H9 (cell line): ENCODE measurements around the gene RBM42. TPM values are rescaled to one million over a fixed set of nuclear protein-coding genes. Genes with fewer than 3 reads are reported as not detected.

Experiments
- DNase-seq: peaks from one replicate; pipeline ENCODE4 v3.0.0-alpha.2; 2017
- H2AFZ ChIP-seq: one replicate; pipeline ENCODE4 v1.6.1; 2013; ENCODE audit warnings: mild to moderate bottlenecking, low read length, control low read depth, moderate library complexity
- H2AK5ac ChIP-seq: 2 replicates; pipeline ENCODE4 v1.6.1; 2013; ENCODE audit warnings: low read length, control low read depth, mixed read lengths; ENCODE audit not compliant: insufficient read length
- H2BK120ac ChIP-seq: one replicate; pipeline ENCODE4 v1.6.1; 2013; ENCODE audit warnings: low read depth, mild to moderate bottlenecking, low read length, control low read depth, inconsistent platforms; ENCODE audit not compliant: poor library complexity, severe bottlenecking
- H2BK12ac ChIP-seq: 2 replicates; pipeline ENCODE4 v1.6.1; 2013; ENCODE audit warnings: low read length, control low read depth, mixed read lengths, low read depth; ENCODE audit not compliant: insufficient read length
- H2BK15ac ChIP-seq: 2 replicates; pipeline ENCODE4 v1.6.1; 2013; ENCODE audit warnings: low read depth, low read length, control low read depth
- H2BK20ac ChIP-seq: one replicate; pipeline ENCODE4 v1.6.1; 2013; ENCODE audit warnings: low read depth, mild to moderate bottlenecking, low read length, control low read depth, inconsistent platforms; ENCODE audit not compliant: poor library complexity, severe bottlenecking
- H2BK5ac ChIP-seq: 2 replicates; pipeline ENCODE4 v1.6.1; 2013; ENCODE audit warnings: low read length, control low read depth, mixed read lengths; ENCODE audit not compliant: insufficient read length
- H3K14ac ChIP-seq: 2 replicates; pipeline ENCODE4 v1.6.1; 2013; ENCODE audit warnings: low read length, control low read depth; ENCODE audit not compliant: insufficient read depth
- H3K18ac ChIP-seq: 2 replicates; pipeline ENCODE4 v1.6.1; 2013; ENCODE audit warnings: low read depth, mild to moderate bottlenecking, mixed read lengths, low read length, control low read depth; ENCODE audit not compliant: insufficient read length
- H3K23ac ChIP-seq: 2 replicates; pipeline ENCODE4 v1.6.1; 2013; ENCODE audit warnings: low read length, control low read depth, mixed read lengths, low read depth; ENCODE audit not compliant: insufficient read length
- H3K23me2 ChIP-seq: 2 replicates; pipeline ENCODE4 v1.6.1; 2013; ENCODE audit warnings: low read depth, mild to moderate bottlenecking, mixed read lengths, low read length, control low read depth; ENCODE audit not compliant: insufficient read length, poor library complexity, severe bottlenecking
- H3K27ac ChIP-seq: 2 replicates; pipeline ENCODE4 v1.5.1; 2013; ENCODE audit warnings: low read length, control low read depth, mixed read lengths, low read depth; ENCODE audit not compliant: insufficient read length
- H3K27me3 ChIP-seq: 2 replicates; pipeline ENCODE4 v1.6.1; 2013; ENCODE audit warnings: low read length, control low read depth, inconsistent platforms; ENCODE audit not compliant: insufficient read depth
- H3K4ac ChIP-seq: 2 replicates; pipeline ENCODE4 v1.6.1; 2013; ENCODE audit warnings: low read depth, mild to moderate bottlenecking, control low read depth, inconsistent platforms, low read length, moderate library complexity
- H3K4me1 ChIP-seq: 2 replicates; pipeline ENCODE4 v1.6.1; 2013; ENCODE audit warnings: low read length, control low read depth, inconsistent platforms; ENCODE audit not compliant: insufficient read depth
- H3K4me2 ChIP-seq: 2 replicates; pipeline ENCODE4 v1.6.1; 2013; ENCODE audit warnings: low read length, control low read depth, mixed read lengths; ENCODE audit not compliant: insufficient read length, insufficient read depth
- H3K56ac ChIP-seq: 2 replicates; pipeline ENCODE4 v1.6.1; 2013; ENCODE audit warnings: low read depth, mild to moderate bottlenecking, mixed read lengths, low read length, control low read depth; ENCODE audit not compliant: insufficient read length
- H3K79me1 ChIP-seq: 2 replicates; pipeline ENCODE4 v1.6.1; 2013; ENCODE audit warnings: low read depth, mild to moderate bottlenecking, moderate library complexity, low read length, control low read depth, inconsistent platforms; ENCODE audit not compliant: insufficient read depth, poor library complexity, severe bottlenecking
- H3K79me2 ChIP-seq: 2 replicates; pipeline ENCODE4 v1.6.1; 2013; ENCODE audit warnings: low read length, control low read depth, inconsistent platforms; ENCODE audit not compliant: insufficient read depth
- H3K9ac ChIP-seq: 2 replicates; pipeline ENCODE4 v1.6.1; 2013; ENCODE audit warnings: low read length, control low read depth, mixed read lengths; ENCODE audit not compliant: insufficient read length; ENCODE audit errors: extremely low read depth
- H3K9me3 ChIP-seq: one replicate; pipeline ENCODE4 v1.6.1; 2013; ENCODE audit warnings: low read depth, low read length, inconsistent platforms; ENCODE audit not compliant: control insufficient read depth
- H3T11ph ChIP-seq: one replicate; pipeline ENCODE4 v1.6.1; 2013; ENCODE audit warnings: mild to moderate bottlenecking, low read length, control low read depth, inconsistent platforms
- H4K20me1 ChIP-seq: one replicate; pipeline ENCODE4 v1.6.1; 2013; ENCODE audit not compliant: control insufficient read depth, insufficient read length, insufficient read depth
- H4K5ac ChIP-seq: 2 replicates; pipeline ENCODE4 v1.6.1; 2013; ENCODE audit warnings: low read depth, mild to moderate bottlenecking, mixed read lengths, low read length, control low read depth; ENCODE audit not compliant: insufficient read length
- H4K8ac ChIP-seq: replicated peaks from 2 replicates; pipeline ENCODE4 v1.6.1; 2013; ENCODE audit warnings: low read length, control low read depth, mixed read lengths, low read depth; ENCODE audit not compliant: insufficient read length
- H4K91ac ChIP-seq: 2 replicates; pipeline ENCODE4 v1.6.1; 2013; ENCODE audit warnings: low read depth, mild to moderate bottlenecking, moderate library complexity, mixed read lengths, low read length, control low read depth; ENCODE audit not compliant: insufficient read length
- H3K27ac Mint-ChIP-seq, 3 experiments: 2 replicates in 2 of 3; 3 replicates in 1 of 3; pipeline ENCODE4 v1.8.0; 2020 to 2021; ENCODE audit warnings: mixed read lengths in 3 of 3, mild to moderate bottlenecking in 1 of 3, moderate library complexity in 1 of 3
- H3K27me3 Mint-ChIP-seq: 2 replicates; pipeline ENCODE4 v1.8.0; 2021; ENCODE audit warnings: low read depth, mild to moderate bottlenecking, moderate library complexity, mixed read lengths
- H3K36me3 Mint-ChIP-seq, 3 experiments: 2 replicates in 2 of 3; 3 replicates in 1 of 3; pipeline ENCODE4 v1.8.0; 2020 to 2021; ENCODE audit warnings: low read depth in 3 of 3, mixed read lengths in 3 of 3; ENCODE audit not compliant: insufficient read depth in 1 of 3
- H3K4me1 Mint-ChIP-seq, 2 experiments: 2 replicates each; pipeline ENCODE4 v1.8.0; 2020; ENCODE audit warnings: mixed read lengths in 2 of 2
- H3K4me3 Mint-ChIP-seq, 2 experiments: 2 replicates in 1 of 2; 3 replicates in 1 of 2; pipeline ENCODE4 v1.8.0; 2020 to 2021; ENCODE audit warnings: mild to moderate bottlenecking in 2 of 2, mixed read lengths in 2 of 2, moderate library complexity in 1 of 2
- H3K9me3 Mint-ChIP-seq, 2 experiments: 2 replicates in 1 of 2; 3 replicates in 1 of 2; pipeline ENCODE4 v1.8.0; 2020; ENCODE audit warnings: mild to moderate bottlenecking in 2 of 2, mixed read lengths in 2 of 2, moderate library complexity in 1 of 2
- CTCF ChIP-seq: fragments of 200-600 bp; sonication (generic); conservative IDR thresholded peaks from 3 replicates; pipeline ENCODE4 v1.8.0; 2021; ENCODE audit warnings: antibody characterized with exemption, mild to moderate bottlenecking
- WGBS: extraction: QIAGEN DNeasy Blood & Tissue Kit; methylation state at CpG from one replicate; pipeline ENCODE4 v1.1.7; 2013; ENCODE audit warnings: missing lambda C conversion rate, low lambda C conversion rate, mixed read lengths; ENCODE audit not compliant: insufficient read length; ENCODE audit errors: extremely low coverage; 5-methylcytosine and 5-hydroxymethylcytosine counted together
- total RNA-seq: library from RNA; stranded (reverse); gene quantifications from 2 replicates; pipeline ENCODE4 v1.2.1, GENCODE V29; 2021

RBM42 gene
- total RNA-seq, 1 experiment from 2014 or later: 83.3 TPM

- Mint-ChIP-seq H3K4me1 (peaks cover 5% of the 10 kb centered on the region in 2 experiments), H3K9me3 (no peaks in the 10 kb centered on the region), H3K36me3 (peaks cover 8 to 26% (median 17%) of the 10 kb centered on the region in 3 experiments; a peak in 6 of 7 replicates), H3K4me3 (no peak overlapping the region), H3K27me3 (no peaks in the 10 kb centered on the region; the same call in 1 of the 2 replicates), H3K27ac (no peak overlapping the region; a peak in 1 of 7 replicates)
- Histone ChIP-seq H2AK5ac (no peak overlapping the region), H2BK5ac (no peak overlapping the region), H3K79me2 (no peaks in the 10 kb centered on the region), H4K8ac (no peak overlapping the region), H2BK20ac (no peak overlapping the region), H4K91ac (no peak overlapping the region), H3K27me3 (no peaks in the 10 kb centered on the region), H3K4ac (no peak overlapping the region), H2BK15ac (no peak overlapping the region), H2AFZ (no peak overlapping the region), H3K79me1 (no peaks in the 10 kb centered on the region), H3K23me2 (no peaks in the 10 kb centered on the region), H3K4me2 (no peak overlapping the region), H3K4me1 (no peaks in the 10 kb centered on the region; the same call in 1 of the 2 replicates), H3K9ac (no peak overlapping the region), H3K14ac (no peak overlapping the region), H4K5ac (no peak overlapping the region), H3K9me3 (no peaks in the 10 kb centered on the region), H2BK120ac (no peak overlapping the region), H4K20me1 (no peaks in the 10 kb centered on the region), H3K23ac (no peak overlapping the region), H3K18ac (no peak overlapping the region), H3K56ac (no peak overlapping the region), H3T11ph (no peak overlapping the region), H2BK12ac (no peak overlapping the region), H3K27ac (no peak overlapping the region)
- WGBS: no CpG with 5 or more reads among the region's 6 CpGs
- TF ChIP-seq CTCF: no peak
- DNase-seq: no peak
Measured at GRCh38 chr19:35623327-35624010, 5.4 kb upstream of the RBM42 start.
